ENCODE measurements around the gene ZNF470. TPM values are rescaled to one million over a fixed set of nuclear protein-coding genes. Genes with fewer than 3 reads are reported as not detected.

The ZNF470 gene
- total RNA-seq, result 6.3 and 20.3 TPM in 2 replicates

GRCh38 chr19:56567274-56568120, at the start of gene ZNF470:
ZNF470 (plus strand) TSS chr19:56567468; CDS start chr19:56570312, 2,844 bp downstream.

GRCh38 chr19:56538761-56539263, 28.5 kb upstream of the ZNF470 start, which contains the start of gene ZFP28:
ZFP28 (plus strand) TSS chr19:56538948; CDS start chr19:56539019, 71 bp downstream.

GRCh38 chr19:56594783-56595547, 27.7 kb downstream of the ZNF470 start, which contains the start of gene ZNF71:
ZNF71 (plus strand) TSS chr19:56595302; CDS start chr19:56601559, 6,257 bp downstream.

Other genes with a start within 250 kb of the ZNF470 start
- 3.3 and 4.5 TPM in 2 replicates for gene ZNF582, start 173.9 kb upstream of the ZNF470 start, total RNA-seq
- 5.4 and 5.6 TPM in 2 replicates for gene ZNF583, start 163.1 kb upstream of the ZNF470 start, total RNA-seq
- 3.8 and 14.7 TPM in 2 replicates for gene ZNF667, start 90.1 kb upstream of the ZNF470 start, total RNA-seq
- 2.1 and 4.8 TPM in 2 replicates for gene ZNF471, start 59.6 kb upstream of the ZNF470 start, total RNA-seq
- gene ZFP28, start 28.5 kb upstream of the ZNF470 start, total RNA-seq, result 8.6 and 12.1 TPM in 2 replicates
- 4.8 and 6.5 TPM in 2 replicates for gene ZNF71, start 27.8 kb downstream of the ZNF470 start, total RNA-seq
- gene SMIM17, start 75.7 kb downstream of the ZNF470 start, total RNA-seq, result 0.28 TPM in 1 of 2 replicates, not detected in the other
- gene ZNF835, start 104.3 kb downstream of the ZNF470 start, total RNA-seq, result 0.38 and 1.7 TPM in 2 replicates